ENCODE data around the gene TBC1D22B. TPM values are rescaled to one million over a fixed set of nuclear protein-coding genes. Genes with fewer than 3 reads are reported as not detected.

TBC1D22B gene
- total and polyA plus RNA-seq, 2 of the 13 experiments (the other 11 are each of a cell fraction or from before 2014, with no cell fraction given): 9.7 to 12.9 TPM

DNA sequence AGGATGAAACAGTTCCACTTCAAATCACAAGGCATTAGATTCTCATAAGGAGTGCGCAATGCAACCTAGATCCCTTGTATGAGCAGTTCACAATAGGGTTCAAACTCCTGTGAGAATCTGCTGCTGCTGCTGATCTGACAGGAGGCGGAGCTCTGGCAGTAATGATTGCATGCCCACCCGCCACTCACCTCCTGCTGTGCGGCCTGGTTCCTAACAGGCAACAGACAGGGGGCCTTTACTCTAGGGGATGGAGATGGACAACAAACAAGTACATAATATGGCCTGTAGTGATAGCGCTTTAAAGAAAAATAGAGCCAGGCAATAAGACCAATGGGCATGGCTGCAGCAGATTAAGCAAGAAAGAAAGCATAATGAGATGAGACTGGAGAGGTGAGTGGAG, 2.7 kb upstream of the TBC1D22B start:
- WGBS (ENCODE audit: low lambda C conversion rate): 87% methylated on average over 5 of the region's 5 CpGs
- ATAC-seq (no peak), DNase-seq (ENCODE audit: low spot score) (no peak), FAIRE-seq (no peak)
- peaks cover 21% of the 10 kb centered on the region for H3K79me2 ChIP-seq (ENCODE audit: insufficient read depth, low read length)
- no peaks in the 10 kb centered on the region for H3K36me3 ChIP-seq (replicated peaks in 1 of 2; ENCODE audit: control insufficient read depth in 1 of 2, insufficient read depth in 2 of 2, low read length in 2 of 2)
- H3K4me3 ChIP-seq (replicated peaks in 1 of 3; ENCODE audit: insufficient read depth in 1 of 3, low read depth in 2 of 3, low read length in 3 of 3): no peak overlapping the region
- H3K4me2 ChIP-seq (ENCODE audit: low read depth, low read length): no peak overlapping the region
- no TSS peak for BruUV-seq (replicated peaks)
- H3K9ac ChIP-seq (ENCODE audit: insufficient read depth, low read depth, low read length): no peak overlapping the region
- TF ChIP-seq, protein P1, sequence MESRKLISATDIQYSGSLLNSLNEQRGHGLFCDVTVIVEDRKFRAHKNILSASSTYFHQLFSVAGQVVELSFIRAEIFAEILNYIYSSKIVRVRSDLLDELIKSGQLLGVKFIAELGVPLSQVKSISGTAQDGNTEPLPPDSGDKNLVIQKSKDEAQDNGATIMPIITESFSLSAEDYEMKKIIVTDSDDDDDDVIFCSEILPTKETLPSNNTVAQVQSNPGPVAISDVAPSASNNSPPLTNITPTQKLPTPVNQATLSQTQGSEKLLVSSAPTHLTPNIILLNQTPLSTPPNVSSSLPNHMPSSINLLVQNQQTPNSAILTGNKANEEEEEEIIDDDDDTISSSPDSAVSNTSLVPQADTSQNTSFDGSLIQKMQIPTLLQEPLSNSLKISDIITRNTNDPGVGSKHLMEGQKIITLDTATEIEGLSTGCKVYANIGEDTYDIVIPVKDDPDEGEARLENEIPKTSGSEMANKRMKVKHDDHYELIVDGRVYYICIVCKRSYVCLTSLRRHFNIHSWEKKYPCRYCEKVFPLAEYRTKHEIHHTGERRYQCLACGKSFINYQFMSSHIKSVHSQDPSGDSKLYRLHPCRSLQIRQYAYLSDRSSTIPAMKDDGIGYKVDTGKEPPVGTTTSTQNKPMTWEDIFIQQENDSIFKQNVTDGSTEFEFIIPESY (CRISPR knock-in tag; IDR thresholded peaks at IDR 0.05): peak; percentile 34; the same call in 1 of the 2 replicates
- TF ChIP-seq ZNF382 (CRISPR knock-in tag; IDR thresholded peaks at IDR 0.05; ENCODE audit: borderline replicate concordance): no peak
- ChIA-PET CTCF (ENCODE audit: low intra/inter-chr PET ratio, low total read pairs) (no interaction called here), POLR2A (no interaction called here)
- intact Hi-C loops (cut with micrococcal nuclease; ENCODE audit: unreplicated experiment) (no loop called here), in situ Hi-C loops (cut with HindIII; ENCODE audit: extremely low pct_ligation_motif_present, low pct_unique_long_range_greater_than_20kb) (no loop called here)
- H2AFZ ChIP-seq (ENCODE audit: low read length): no peak overlapping the region
- no peak overlapping the region for H3K27ac ChIP-seq (ENCODE audit: extremely low read length, insufficient read depth, low read length)
- H3K4me1 ChIP-seq (ENCODE audit: insufficient read depth, low read length): peaks cover 32% of the 10 kb centered on the region
- H3K9me3 ChIP-seq (ENCODE audit: low read length): no peaks in the 10 kb centered on the region
- no peaks in the 10 kb centered on the region; a peak in 1 of 5 replicates for H3K27me3 ChIP-seq (ENCODE audit: control insufficient read depth in 1 of 2, insufficient read depth in 2 of 2, low read length in 2 of 2)
- H4K20me1 ChIP-seq (ENCODE audit: insufficient read depth, low read length): no peaks in the 10 kb centered on the region

DNA sequence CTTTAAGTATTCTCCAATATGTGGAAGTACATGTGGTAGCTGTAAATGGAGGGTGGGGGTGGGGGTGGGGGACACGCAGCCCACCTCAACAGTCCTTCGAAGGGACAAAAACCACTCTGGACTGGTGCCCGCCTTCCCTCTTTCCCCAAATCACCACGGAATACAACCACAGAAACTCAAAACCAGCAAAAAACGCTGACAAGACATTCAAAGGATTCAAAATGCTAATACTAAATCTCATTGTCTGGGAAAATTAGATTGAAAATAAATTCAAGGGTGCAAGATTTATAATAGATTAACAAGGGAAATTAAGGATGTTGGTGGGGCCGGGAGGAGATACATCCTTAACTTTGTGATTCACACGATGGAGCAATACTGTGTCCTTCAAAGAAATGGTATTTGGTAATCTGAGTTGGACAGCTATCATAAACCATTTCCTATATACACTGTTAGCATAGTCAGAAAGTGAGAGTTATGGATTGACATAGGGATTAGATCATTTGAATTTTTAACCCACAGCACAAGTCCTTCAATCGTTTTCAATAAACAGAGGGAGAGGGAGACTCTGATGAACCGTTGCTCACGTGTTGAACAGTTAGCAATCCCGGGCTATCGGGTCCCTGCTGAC, 766 bp upstream of the TBC1D22B start:
- CTCF ChIA-PET (ENCODE audit: low intra/inter-chr PET ratio, low total read pairs): no interaction called here
- no peak for FAIRE-seq
- H4K20me1 ChIP-seq (ENCODE audit: insufficient read depth, low read length): peaks cover 4% of the 10 kb centered on the region; the same call in 1 of the 2 replicates
- 40% methylated on average over 12 of the region's 12 CpGs for WGBS (ENCODE audit: low lambda C conversion rate)
- peak overlapping the region; percentile 89 for H3K4me2 ChIP-seq (ENCODE audit: low read depth, low read length)
- H3K27ac ChIP-seq (ENCODE audit: extremely low read length, insufficient read depth, low read length): peak overlapping the region; percentile 2
- no peak for DNase-seq (ENCODE audit: low spot score)
- peak overlapping the region; percentile 94 to 98 (median 97) for H3K4me3 ChIP-seq (replicated peaks in 1 of 3; ENCODE audit: insufficient read depth in 1 of 3, low read depth in 2 of 3, low read length in 3 of 3)
- H3K27me3 ChIP-seq (ENCODE audit: control insufficient read depth in 1 of 2, insufficient read depth in 2 of 2, low read length in 2 of 2): no peaks in the 10 kb centered on the region; a peak in 1 of 5 replicates
- peak overlapping the region; percentile 58 for H2AFZ ChIP-seq (ENCODE audit: low read length)
- H3K4me1 ChIP-seq (ENCODE audit: insufficient read depth, low read length): peaks cover 49% of the 10 kb centered on the region
- peak overlapping the region; percentile 45 for H3K9ac ChIP-seq (ENCODE audit: insufficient read depth, low read depth, low read length)
- H3K36me3 ChIP-seq (replicated peaks in 1 of 2; ENCODE audit: control insufficient read depth in 1 of 2, insufficient read depth in 2 of 2, low read length in 2 of 2): no peaks in the 10 kb centered on the region
- no peak for TF ChIP-seq ZNF234 (CRISPR knock-in tag; conservative IDR thresholded peaks at IDR 0.05)
- no peak for TF ChIP-seq RAD21 (CRISPR knock-in tag; IDR thresholded peaks at IDR 0.05)
- peak; percentile 63 for TF ChIP-seq CEBPB (IDR thresholded peaks at IDR 0.05; ENCODE audit: borderline replicate concordance, low read depth, low read length)
- TF ChIP-seq PRMT3 (CRISPR knock-in tag; IDR thresholded peaks at IDR 0.05; ENCODE audit: borderline replicate concordance, low read depth): no peak
- peak; percentile 19; the same call in 1 of the 2 replicates for TF ChIP-seq ISL2 (CRISPR knock-in tag; IDR thresholded peaks at IDR 0.05)
- no peak for TF ChIP-seq ZNF570 (CRISPR knock-in tag; IDR thresholded peaks at IDR 0.05; ENCODE audit: borderline replicate concordance)
- TF ChIP-seq ZSCAN21 (CRISPR knock-in tag; IDR thresholded peaks at IDR 0.05; ENCODE audit: borderline replicate concordance): 0 out of 2 replicates have a peak, but pooled peaks have one; percentile 5
- peak; percentile 88 for TF ChIP-seq MAFF (IDR thresholded peaks at IDR 0.05; ENCODE audit: low read depth, low read length)
- peak; percentile 89 to 93 for TF ChIP-seq MAFK (conservative IDR thresholded peaks at IDR 0.05 in 1 of 2, IDR thresholded peaks at IDR 0.05 in 1 of 2; ENCODE audit: low read length in 2 of 2)
- no peak for TF ChIP-seq PCBP2 (optimal IDR thresholded peaks at IDR 0.05; ENCODE audit: low read depth, low read length, poor library complexity, severe bottlenecking)
- no peak for TF ChIP-seq DPF2 (CRISPR knock-in tag; IDR thresholded peaks at IDR 0.05; ENCODE audit: borderline replicate concordance, low read depth)
- no peak for TF ChIP-seq ETV5 (CRISPR knock-in tag; IDR thresholded peaks at IDR 0.05; ENCODE audit: borderline replicate concordance)
- intact Hi-C loops (cut with micrococcal nuclease; ENCODE audit: unreplicated experiment): loop anchor here (1.0 kb wide), 1 partner anchor 35 kb away; no protein-coding TSS in a partner anchor
- in situ Hi-C loops (cut with HindIII; ENCODE audit: extremely low pct_ligation_motif_present, low pct_unique_long_range_greater_than_20kb): no loop called here
- POLR2A ChIA-PET: interaction anchor here (0.9 to 2.7 kb wide), 7 partner anchors 10 to 383 kb away, joined by 3 to 54 read pairs (median 8); partner anchors contain the start of gene PPIL1
- no TSS peak for BruUV-seq (replicated peaks)
- ATAC-seq: no peak
- H3K9me3 ChIP-seq (ENCODE audit: low read length): no peaks in the 10 kb centered on the region
- H3K79me2 ChIP-seq (ENCODE audit: insufficient read depth, low read length): peaks cover 37% of the 10 kb centered on the region

Measured in HepG2 (cell line).